ENCODE measurements around the gene HS3ST1.

Gene HS3ST1

DNA sequence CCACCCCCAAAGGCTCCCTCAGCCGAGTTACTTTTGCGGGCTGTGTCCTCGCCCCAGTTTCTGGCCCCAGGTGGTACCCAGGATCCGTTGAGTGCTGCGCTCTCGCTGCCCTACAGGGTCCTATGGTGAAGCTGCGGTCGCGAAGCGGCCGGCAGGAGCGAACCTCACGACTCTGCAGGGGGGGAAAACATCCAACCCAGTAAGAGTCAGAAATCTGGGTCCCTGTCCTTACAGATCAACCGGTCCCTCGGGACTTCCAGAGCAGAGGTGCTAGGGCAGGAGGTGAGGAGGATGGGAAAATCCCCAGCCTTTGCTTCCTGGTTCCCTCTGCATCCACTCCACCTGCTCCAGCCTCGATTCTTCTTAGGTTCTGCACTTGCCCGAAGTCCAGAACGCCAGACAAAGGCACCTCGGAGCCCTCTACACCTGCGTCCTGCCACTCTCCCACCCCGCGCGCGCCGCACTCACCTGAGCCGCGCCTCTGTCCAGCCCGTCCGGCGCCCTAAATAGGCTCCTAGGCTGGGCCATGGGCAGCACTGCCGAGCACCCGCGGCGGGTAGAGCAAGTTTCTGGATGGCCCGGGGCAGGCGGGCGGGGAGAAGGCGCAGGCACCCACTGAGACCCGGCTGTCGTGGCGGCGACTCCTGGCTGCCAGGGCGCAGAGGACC lies at the start of gene HS3ST1:
Gene HS3ST1, minus strand, starts transcription at position 664 of the 668 bp plus-strand sequence. CDS start 28,889 bp downstream, outside the sequence.
- DNase-seq = no peak

DNA sequence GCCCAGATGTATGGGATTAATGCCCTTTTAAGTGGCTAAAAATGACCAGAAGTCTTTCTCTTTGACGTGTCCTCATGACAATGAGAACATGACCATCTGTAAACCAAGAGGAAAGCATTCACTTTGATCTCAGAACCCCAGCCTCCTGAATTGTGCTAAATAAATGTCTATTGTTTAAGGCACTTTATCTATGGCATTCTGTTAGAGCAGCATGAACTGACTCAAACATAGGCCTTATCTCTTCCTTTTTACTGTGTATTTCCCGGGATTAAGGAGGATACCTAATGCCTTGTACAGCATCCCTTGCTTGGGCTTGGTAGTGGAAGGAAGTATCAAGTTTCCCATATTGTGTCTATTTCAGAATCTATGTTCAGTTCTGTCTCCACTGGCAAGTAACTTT lies 47.2 kb upstream of the HS3ST1 start:
- no peak for DNase-seq

DNA sequence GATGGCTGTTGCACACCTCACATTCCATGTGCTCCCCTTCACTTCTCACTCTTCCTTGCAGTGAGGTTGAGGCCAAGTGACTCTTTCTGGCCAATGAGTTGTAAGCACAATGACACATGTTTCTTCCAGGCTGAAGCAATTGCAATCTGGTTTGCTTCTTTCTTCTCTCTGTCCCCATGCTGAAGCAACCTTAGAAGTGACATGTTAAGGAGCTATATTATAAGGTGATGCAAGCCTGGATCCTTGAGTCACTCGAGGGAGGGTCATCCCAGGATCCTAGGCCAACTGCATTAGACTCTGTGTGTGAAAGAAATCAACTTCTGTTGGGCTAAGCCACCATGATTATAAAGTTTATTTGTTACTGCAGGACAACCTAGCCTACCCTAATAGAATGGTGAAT lies 45.5 kb upstream of the HS3ST1 start:
- DNase-seq = no peak

DNA sequence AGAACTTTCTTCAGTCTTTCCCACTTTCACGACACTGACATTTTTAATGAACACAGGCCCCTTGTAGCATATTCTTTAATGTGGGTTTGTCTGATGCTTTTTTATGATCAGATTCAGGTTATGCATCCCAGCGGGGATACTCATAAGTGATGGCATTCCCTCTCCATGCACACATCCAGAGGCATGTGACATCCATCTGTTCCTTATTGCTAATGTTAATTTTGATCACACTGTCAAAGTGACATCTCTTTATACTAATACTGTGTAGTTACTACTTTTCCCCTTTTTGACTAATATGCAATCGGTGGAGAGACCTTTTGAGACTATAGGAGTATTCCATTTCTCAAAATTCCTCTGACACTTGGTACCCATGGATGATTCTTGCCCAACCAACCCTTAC lies 43.8 kb upstream of the HS3ST1 start:
- DNase-seq = no peak

DNA sequence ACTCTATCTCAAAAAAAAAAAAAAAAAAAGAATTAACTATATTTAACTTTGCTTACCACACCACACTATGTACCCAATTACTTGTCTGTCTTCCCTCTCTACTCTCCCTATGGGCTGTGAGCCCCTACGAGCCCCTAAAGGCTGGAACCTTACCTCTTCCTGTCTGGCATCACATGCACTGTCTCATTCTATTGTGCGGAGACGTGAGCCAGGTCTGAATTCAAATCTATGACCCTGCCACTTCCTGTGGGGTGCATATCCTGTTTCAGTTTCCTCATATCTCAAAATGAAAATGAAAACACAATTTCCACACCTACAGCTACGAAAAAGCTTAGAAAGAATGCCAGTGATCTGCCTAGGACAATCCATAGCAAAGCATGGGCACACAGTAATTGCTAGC lies 42.9 kb upstream of the HS3ST1 start:
- DNase-seq = no peak

DNA sequence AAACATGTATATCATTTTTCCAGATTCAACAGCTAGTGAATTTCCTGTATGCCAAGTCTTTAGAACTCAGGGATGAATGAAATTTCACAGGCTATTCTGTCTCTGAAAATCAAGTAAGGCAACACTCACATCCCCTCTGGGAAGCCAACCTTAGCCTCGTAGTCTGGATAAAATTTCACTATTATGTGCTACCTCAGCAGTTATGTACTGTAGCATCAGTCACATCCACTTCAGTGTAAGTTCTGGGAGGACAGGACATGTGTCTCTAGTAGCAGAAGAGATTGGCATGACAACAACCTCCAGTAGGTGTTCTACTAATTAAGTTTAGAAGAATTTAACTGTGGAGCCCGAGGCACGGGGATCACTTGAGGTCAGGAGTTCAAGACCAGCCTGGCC lies 42.4 kb upstream of the HS3ST1 start:
- DNase-seq = no peak

DNA sequence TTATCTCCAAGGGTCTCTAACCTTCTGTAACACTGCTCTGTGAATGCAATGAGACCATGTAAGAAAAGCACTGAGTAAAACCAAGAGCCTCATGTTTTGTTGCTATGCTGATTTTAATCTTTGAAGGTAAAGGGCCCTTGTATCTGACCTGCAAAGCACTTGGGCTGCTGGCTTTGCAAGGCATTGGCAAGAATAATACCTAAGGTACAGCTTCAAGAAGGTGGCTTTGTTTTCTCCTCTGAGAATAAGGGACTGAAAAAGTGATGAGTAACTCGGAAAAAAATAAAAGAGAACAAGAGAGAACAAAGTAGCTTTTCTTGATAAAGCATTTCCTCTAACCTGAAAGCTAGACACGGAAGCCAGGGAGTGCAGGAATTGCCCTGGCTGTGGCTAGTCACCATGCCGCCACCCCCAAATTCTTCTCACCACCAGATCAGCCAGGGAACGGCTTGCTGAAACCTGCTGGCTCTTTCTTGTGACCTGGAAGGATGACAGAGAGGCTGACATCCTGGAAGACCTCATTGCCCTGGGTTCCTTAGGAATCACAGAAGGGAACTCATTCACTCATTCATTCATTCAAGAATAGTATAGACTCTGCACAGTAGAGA lies 41.8 kb upstream of the HS3ST1 start:
- no peak for DNase-seq

DNA sequence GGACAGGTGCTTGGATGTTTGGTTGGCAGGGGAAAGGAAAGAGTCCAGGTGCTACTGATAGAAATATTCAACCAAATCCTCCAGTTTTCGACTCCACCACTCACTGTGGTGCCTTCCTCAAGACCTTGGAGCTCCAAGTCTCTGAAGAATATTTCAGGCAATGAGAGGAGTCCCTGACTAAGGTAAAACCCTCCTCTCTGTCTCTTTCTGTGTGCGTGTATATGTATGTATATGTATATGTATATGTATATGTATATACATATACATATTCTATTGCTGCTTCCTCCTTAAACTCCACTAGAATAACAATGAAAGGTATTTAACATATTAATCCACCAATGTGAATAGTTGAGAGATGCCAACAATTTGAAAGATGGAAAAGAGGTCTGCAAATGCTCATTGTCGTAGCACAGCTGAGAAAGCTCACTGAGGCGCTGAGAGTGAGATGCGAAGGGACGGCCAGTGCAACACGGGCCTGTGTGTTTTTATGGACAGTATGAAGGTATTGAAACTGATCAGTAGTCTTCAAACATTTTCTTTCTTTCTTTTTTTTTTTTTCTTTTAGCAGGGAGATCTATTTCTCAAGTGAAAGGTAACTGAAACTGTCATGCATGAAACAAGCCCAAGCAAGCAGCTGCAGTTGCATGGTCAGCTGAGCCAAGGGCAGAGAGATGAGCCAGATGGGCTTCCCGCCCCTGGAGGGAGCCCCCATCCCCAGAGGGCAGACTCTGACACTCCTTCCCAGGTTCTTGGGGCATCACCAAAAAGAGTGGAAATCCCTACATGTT lies 41.1 kb upstream of the HS3ST1 start:
- no peak for DNase-seq

DNA sequence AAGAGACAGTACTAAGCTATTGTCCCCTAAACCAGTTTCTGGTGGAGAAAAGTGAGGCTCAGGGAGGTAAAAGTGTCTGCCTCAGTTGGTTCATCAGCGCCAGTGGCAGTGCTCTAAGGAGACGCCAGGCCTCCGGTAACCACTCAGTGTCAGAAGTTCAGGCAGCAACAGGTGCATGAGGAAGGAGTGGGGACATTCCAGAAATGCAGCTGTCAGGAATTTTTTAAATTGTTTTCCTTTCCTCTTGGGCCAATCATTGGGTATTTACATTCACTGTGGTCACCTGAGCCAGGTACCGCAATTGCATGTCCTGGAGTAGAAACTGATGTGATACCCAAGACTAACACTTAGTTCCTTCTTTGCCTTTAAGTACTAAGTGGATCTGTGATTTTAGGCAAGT lies 40.2 kb upstream of the HS3ST1 start:
- DNase-seq = no peak

DNA sequence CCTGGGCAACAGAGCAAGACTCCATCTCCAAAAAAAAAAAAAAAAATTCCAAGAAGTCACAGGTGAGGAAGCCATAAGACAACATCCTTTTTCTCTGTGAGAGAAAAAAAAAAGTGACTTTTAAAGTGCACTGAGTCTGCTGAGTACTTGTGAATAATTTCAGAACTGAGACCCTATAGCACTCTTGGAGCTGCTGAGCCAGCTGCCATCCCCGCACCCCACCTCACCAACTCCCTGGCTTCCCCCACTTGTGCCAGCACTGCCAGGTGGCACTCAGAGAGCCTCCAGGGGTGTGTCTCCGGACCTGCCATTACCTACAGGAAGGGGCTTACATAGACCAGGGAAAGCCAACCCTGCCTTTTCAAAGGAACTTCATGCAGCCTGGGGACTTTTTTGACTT lies 39.2 kb upstream of the HS3ST1 start:
- no peak for DNase-seq

DNA sequence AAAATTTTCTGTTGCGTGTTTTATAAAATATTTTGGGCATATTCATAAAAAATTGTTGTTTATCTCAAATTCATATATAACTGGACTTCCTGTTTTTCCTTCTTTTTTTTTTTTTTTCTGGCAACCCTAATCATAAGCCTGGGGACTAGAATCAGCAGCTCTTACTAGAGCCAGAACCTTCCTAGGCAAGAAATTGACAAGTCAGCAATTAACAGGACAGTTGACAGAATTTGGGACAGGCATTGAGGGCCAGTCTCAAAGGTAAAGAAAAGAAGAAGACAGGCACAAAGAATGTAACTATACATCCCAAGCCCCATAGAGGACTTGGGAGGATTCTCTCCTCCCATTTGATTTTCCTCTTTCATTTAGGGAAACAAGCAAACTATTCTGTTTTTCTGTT lies 35.0 kb upstream of the HS3ST1 start:
- DNase-seq = no peak

DNA sequence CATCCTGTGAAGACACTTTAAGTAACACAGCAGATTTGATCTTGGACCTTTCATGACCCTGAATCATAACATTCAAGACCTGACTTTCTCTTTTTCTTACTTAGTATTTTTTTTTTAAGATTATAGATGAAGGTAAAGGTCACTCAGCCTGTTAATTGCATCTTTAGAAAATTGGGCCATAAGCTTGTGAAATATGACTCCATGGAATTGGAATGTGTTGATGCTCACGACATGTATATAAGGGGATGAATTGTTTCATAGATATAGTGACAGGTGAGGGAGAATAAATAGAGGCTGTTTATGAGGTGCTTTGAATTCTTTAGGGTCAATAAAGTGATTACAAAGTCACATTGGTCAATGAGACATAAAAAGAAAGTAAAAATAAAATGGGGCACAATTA lies 27.7 kb upstream of the HS3ST1 start:
- DNase-seq = no peak

DNA sequence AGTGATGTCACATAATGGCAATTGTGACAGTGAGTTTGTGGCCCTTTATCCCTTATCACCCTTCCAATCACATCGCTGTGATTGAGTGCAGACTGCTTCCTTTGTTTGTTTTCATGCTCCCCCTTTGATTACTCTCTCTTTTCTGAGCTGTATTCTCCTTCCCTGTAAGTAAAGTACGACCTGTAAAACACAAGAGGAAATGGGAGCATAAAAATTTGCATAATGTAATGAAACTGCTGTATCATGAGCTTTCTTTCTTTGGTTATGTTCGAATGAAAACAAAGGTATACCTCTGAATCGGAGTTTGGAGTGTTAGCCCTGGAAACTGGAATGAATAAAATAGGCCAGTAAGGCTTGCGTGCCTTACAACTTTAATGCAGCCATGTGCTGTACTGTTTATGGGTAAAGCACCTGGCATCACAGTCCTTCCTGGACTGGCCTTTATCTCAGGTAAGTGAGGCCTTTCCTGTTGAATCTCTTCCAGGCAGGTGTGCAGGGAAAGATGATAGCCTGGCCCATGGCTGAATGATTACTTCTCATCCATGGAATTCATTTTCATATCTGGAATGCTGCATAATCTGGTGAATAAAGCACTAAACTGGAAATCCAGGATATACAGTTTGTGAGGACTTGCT lies 26.6 kb upstream of the HS3ST1 start:
- no peak for DNase-seq

DNA sequence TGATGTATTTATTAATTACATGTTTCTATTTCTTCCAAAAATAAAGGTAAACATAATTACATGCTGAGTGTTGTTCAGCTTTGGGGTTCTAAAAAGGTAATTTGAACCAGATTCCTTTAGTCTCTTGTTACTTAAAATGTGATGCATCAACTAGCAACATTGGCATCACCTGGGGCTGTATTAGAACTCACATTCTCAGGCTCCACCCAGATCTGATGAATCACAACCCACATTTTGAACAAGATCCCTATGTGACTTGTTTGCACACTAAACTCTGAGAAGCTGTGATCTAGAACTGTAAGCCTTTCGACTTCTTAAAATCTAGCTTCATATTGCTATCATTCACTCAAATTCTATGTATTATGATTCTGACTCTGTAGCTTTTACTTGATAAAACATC lies 23.0 kb upstream of the HS3ST1 start:
- DNase-seq = no peak

DNA sequence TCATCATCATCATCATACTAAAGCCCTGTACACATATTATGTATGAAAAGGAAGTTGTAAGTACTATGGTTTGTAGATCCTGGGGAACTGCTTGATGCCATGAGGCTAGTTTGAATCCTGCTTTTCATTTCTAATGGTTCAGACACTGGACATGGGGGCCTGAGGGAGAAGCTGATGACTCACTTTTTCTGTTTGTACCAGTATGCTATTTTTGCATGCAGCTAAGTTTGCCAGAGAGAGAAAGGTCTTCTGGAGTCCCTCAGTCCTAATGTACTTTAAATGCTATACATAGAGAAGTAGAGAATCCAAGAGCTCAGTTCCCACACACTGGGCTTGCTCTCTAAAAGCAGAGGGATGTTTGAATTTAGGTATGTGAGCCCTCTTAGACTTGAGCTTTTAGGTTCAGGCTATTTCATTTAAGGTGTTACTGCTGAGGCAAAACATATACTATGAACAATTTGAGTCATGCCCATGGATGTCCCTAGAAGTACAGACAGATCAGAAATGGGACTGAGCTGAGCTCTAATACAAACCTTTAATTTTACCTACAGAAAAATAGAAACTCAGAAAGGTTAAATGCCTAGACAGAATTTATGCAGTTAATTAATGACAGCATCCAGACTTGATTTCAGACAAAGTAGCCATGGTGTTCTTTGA lies 17.6 kb upstream of the HS3ST1 start:
- DNase-seq = no peak

DNA sequence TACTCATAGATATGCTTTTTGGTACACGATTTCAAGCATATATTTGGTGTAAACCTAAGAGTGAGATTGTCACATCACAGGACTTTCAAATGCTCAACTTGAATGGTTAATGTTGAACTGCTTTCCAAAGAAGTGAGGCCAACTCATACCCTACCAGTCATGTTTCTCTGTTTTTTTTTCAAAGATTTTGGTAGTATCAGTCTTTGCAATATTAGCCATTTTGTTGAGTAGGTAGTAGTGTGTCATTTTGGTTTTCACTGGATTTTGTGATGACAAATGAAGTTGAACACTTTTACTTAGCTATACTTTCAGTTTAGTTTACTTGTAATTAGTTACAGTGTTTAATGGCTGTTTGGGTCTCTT lies 12.5 kb upstream of the HS3ST1 start:
- DNase-seq = no peak

DNA sequence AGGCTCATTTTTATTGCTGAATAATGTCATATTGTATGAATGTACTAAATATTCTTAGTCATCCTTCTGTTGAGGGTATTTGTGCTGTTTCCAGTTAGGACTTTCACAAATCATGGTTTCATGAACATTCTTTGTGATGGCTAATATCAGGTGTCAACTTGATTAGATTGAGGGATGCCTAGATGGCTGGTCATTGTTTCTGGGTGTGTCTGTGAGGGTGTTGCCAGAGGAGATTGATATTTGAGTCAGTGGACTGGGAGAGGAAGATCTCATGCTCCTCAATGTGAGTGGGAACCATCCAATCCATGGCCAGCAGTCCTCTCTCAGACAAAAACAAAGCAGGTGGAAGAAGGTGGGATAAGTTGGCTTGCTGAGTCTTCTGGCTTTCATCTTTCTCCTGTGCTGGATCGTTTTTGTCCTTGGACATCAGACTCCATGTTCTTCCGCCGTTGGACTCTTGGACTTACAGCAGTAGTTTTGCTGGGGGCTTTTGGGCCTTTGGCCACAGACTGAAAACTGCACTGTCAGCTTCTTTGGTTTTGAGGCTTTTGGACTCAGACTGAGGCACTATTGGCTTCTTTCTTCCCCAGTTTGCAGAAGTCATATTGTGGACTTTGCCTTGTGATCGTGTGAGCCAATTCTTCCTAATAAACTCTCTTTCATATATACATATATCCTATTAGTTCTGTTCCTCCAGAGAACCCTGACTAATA lies 11.9 kb upstream of the HS3ST1 start:
- no peak for DNase-seq

DNA sequence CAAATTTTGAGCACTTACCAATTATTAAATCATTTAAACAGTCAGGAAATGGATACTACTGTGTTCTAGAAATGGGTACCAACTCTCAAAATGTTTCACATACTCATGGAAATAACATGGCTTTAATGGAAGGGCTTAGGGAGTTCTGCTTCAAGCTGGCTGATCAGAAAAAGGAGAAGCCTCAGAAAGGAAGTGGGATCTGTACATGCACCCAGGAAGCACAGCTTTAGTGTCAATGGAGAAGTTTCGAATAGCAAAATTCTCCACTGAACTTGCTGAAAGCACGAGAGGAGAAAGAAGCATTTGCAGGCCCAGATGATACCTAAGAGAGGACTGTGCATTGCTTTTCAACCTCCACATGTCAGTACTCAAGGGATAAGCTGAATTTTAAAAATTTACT lies 11.1 kb upstream of the HS3ST1 start:
- no peak for DNase-seq

DNA sequence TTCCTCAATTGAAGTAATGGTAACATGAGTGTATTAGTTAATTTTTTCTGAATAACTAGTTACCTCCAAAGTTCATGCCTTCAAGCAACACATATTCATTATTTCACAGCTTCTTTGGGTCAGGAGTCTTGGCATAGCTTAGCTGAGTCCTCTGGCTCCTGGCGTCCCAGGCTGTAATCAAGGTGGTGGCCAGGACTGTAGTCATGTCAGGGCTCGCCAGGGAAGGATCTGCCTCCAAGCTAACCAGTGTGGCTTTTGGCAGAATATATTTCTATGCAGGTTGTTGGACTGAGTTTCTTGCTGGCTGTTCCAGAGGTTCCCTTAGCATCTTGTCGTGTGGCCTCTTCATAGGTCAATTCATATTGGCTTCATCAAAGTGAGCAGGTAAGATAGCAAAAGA lies 10.0 kb upstream of the HS3ST1 start:
- no peak for DNase-seq

DNA sequence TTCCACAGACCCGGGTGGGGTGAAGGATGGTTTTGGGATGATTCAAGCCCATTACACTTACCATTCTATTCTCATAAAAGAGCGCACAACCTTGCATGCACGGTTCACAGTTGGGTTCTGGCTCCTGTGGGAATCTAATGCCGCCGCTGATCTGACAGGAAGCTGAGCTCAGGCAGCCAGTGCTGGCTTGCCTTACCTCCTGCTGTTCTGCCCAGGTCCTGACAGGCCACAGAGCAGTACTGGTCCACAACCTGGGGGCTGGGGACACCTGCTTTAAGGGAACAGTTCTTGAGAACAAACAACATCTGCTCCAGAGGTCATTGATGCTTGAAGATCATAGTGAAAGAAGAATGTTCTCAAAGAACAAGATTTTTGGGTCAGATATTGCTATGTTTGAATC lies 8.0 kb upstream of the HS3ST1 start:
- DNase-seq = no peak

DNA sequence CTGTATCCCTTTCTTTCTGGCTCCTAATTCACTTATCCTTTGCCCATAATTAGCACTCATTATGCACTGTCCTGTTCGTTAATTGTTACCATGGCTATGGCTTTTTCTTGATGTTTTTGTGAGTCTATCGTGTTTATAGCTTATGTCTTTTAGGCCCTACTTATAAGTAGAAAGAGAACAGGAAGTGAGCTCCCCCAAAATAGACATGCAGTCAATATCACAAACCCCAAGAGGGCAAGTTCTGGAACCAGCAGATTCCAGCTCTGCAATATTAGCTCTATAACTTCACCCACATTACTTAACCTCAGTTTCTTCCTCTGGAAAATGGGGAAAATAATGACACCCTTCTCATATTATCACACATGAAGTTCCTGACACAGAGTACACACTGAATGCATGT lies 7.4 kb upstream of the HS3ST1 start:
- DNase-seq = no peak

DNA sequence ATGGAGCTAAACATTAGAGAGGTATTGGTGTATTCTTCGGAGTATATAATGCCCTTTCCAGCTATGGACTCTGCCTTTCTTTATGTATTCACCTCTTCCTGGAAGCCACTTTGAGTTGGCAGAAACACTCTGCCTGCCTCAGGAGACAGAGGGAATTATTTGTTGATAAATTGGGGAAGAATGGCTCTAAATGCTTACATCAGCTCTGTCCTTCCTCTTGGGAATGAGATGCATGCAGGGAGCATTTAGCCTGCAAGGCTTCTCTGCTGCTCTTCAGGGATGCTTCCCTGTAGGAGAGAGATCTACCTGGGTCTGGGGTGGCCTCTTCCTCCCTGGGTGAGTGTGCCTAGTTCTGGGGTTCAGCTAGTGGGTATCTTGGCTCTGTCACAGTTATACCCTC lies 6.9 kb upstream of the HS3ST1 start:
- no peak for DNase-seq

DNA sequence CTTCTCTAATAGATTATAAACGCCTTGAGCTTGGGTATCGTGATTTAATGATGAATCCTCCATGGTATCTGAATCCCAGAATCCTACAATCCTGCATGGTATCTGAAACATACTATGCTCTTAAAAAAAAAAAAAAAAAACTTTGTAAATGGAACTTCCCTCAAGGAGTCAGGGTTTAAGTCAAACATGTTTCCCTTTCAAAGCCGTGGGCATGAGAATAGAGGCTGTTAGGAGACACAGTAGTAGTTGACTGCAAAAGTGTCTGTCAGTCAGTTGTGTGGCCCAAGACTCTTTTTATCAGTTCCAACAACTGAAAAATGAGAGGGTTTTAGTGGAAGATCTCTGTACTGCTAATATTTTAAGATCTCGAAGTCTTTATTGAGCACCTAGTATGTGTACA lies 2.4 kb upstream of the HS3ST1 start:
- no peak for DNase-seq

Data from SHP77 (cell line).